Raji (cell line): ENCODE results near the gene ZNF527.
A peak's percentile ranks its signal among the peaks of the same experiment; 100 is the strongest.

Experiments
- POLR2A ChIP-seq: IDR thresholded peaks from 2 replicates; pipeline ENCODE4 v1.6.1; 2011; ENCODE audit warnings: low read depth, low read length, control low read depth; ENCODE audit not compliant: insufficient read depth

ZNF527 gene

DNA sequence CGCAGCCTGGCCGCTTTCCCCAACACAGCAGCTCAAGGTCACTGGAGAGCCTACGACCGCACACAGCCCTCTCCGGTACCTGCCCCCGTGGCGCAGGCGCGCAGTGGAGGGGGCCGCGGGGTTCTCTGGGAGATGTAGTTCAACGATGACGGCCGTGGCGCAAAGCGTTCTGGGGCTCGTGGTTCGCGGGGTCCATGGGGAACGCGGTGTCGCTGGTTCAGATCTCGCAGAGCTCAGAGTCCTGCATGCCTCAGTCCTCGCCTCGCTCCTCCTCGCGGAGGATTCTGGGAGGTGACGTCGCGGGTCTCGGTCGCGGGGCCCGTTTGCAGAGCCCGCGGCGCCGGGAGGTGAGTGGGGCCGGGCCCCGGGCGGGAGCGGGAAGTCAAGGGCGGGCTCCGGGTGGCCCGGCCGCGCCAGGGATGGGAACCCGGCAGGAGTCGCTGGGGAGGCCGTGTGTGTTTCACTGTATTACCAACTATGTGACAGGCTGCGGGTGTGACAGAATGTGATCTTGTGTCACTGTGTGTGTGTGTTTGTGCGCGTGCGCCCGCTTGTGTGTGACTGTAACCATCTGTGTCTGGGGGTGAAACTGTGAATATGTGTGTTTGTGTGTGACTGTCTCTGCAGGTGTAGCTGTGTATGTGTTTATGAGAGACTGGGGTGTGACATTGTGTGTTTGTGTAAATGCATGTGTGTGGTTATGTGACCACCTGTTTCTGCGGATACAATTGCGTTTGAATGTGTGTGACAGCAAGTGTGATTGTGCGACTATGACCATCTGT is at the start of gene ZNF527:
TSS of gene ZNF527 (plus strand) at position 220 of the 782 bp plus-strand sequence. CDS start 3,100 bp downstream, outside the sequence.
- no peak for TF ChIP-seq POLR2A

DNA sequence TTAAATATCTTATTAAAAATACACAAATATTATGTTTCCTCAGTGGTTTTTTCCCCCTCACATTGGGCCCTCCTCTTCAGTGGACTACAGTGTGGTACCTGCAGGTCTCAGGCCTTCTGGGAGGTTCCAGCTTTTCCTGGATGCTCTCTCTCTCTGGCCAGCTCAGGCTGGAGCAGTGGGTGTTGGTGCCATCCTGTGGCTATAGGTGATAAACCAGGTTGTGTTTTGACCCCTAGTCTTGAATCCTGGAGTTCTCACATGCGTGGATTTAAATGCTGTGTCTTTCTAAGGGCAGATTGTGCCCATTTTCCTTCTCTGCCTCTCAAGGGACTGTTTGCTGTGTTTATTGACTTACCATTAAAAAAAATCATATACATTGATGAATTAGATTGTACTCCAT is 41.2 kb upstream of the ZNF527 start:
- TF ChIP-seq POLR2A: no peak

DNA sequence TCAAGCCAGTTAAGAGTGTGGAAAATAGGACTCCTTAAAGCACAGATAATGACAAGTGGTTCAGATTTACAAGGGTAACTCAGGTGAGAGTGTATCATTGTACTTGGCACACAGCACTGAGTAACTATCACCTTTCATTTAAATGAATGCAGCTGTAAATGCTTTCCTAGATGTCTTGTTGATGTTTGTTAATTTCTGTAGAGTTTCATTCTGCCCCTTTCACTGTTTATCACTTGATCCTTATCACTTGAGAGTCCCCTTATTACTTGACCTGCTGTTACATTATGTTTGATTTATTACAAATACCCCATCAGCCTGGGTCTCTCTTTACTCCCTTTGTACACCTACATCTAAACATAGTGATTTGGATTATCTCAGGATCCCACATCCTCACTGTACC is 38.1 kb upstream of the ZNF527 start:
- no peak for TF ChIP-seq POLR2A

DNA sequence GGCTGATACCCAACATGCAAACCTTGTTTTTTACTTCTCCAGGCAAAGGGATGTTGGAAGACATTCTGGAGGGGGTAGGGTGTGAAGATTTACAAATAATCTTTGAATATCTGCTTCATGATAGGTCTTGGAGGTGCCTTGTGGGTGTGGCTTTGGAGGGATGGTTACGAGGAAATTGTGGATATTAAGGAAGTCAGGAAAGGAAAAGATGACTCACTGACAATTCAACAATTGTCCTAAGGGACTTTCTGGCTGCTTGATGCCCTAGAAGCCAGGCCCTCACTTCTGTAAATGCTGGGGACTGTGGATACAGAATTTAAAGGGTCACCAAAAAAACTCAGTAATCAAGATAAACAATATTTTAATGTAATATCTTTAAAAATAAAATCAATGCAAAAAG is 37.4 kb upstream of the ZNF527 start:
- no peak for TF ChIP-seq POLR2A

DNA sequence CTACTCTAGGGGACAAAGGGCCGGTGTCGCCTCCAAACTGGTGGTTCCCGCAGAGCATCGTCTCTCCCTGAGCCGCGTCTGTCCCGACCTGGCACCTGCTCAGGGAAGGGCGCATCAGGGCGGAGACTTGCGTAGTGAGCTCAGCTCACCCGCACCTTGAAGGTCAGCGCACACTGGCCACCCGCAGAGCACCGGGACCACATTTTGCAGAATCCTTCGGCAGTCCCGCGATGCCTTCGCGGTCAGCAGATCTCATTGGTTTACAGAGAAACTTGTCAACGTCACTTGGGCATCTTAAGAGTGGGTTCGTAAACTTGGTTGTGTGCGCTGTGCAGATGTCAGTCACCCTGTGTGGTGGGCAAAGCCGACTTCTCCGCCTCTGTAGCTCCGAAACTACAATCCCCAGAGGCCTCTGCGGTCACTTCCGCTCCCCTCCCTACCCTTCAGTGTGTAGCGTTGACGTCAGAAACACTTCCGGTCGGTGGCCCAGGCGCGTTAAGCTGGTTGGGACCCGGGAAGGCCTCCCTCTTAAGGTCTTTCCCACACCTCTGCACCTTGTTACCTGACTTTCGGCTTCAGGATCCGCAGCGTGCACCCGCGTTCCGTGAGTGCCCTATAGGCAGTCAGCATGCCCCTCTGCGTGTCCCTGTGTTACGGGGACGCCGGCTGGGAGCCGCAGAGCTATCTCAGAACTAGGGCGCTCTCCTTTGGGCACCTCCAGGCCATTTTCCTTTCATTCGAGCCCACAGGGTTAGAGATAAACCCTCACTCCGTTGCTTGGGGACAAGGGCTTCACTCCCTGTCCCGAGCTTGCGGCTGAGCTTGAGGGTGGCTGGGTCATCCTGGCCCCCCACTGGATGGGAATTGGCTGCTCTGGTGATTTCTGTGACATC is 36.5 kb upstream of the ZNF527 start:
- TF ChIP-seq POLR2A: 0 out of 2 replicates have a peak, but pooled peaks have one; percentile 32

DNA sequence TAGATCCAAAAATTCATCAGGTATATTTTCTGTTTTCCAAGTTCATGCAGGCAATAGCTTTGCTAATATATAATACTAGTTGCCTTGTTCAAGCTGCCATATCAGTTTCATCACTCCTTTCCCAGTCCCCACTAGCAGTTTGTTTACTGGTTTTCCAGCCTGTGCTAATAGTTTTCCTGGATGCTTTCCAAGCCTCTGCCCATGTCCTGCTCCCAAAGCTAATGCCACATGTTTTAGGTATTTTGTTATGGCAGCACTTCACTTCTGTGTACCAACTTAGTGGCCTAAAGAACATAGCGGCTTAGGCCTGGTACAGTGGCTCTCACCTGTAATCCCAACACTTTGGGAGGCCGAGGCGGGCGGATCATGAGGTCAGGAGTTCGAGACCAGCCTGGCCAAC is 28.1 kb upstream of the ZNF527 start:
- TF ChIP-seq POLR2A: no peak

DNA sequence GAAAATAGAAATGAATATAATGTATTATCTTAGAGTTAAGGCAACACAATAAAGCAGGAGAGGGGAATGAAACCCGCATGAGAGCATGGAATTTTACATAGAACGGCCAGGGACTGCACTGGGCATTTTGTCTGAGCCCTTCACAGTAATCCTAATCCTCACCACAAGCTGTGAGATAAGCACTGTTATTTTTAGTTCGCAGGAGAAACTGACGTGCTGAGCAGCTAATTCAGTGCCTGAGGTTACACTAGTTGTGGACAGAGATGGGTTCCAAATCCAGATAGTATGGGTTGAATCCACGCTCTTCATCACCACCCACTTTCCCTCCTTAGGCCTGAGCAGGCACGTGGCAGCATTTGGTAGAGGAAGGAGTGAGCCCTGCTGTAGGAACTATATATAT is 24.8 kb upstream of the ZNF527 start:
- no peak for TF ChIP-seq POLR2A

DNA sequence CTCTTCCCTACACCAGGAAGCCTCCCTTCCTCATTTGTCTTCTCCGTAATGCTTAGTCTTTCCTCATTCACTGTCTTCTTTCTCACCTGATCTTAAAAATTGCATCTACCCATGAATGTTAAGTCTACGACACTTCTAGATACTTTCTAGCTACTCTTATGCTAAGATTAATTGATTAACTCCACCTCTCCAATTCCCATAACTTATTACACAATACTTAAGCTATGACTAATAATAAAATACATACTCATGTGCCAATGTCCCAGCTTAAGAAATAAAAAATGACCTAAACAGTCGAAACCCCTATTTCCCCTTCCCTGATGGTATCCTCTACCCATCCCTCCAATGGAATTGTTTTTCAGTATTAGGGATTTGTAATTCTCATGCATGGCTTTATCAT is 22.8 kb upstream of the ZNF527 start:
- TF ChIP-seq POLR2A: no peak

DNA sequence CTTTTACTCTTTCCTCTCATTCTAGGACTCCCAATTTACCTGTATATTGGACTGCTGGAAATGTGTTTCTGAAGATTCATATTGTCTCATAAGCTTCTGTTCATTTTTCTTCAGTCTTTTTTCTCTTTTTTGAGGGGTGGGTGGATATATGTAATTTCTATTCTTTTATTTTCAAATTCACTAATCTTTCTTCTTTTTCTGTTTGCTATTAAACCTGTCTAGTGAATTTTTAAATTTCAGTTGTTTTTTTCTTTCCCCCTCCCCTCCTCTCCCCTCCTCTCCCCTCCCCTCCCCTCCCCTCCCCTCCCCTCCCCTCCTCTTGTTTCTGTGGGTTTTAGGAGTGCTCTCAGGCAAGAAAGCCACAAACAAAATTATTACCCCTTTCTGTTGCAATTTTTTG is 16.9 kb upstream of the ZNF527 start:
- no peak for TF ChIP-seq POLR2A

DNA sequence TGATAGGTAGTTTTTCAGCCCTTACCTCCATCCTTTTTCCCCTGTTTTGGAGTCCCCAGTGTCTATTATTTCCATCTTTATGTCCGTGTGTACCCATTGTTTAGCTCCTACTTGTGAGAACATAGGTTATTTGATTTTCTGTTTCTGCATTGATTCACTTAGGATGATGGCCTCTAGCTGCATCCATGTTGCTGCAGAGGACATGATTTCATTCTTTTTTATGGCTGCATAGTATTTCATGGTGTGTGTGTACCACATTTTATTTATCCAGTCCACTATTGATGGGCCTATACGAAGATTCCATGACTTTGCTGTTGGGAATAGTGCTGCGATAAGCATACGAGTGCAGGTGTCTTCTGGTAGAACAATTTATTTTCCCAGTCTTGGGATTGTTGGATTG is 15.0 kb upstream of the ZNF527 start:
- no peak for TF ChIP-seq POLR2A

DNA sequence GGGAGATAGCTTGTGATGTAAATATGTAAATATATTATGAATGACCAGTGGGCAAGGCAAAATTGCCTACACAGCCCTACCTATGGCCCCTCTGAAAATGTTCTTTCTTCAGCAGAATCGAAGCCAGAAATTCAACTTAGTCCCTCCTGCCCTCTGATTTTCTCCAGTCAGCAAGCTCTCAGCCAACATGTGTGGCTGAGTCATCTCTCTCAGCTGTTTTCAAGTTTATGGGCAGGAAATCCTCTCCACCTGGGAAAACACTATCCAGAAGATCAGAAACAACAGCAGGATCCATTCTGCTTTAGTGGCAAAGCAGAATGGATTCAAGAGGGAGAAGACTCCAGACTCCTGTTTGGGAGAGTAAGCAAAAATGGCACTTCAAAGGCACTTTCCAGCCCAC is 8.9 kb upstream of the ZNF527 start:
- no peak for TF ChIP-seq POLR2A

DNA sequence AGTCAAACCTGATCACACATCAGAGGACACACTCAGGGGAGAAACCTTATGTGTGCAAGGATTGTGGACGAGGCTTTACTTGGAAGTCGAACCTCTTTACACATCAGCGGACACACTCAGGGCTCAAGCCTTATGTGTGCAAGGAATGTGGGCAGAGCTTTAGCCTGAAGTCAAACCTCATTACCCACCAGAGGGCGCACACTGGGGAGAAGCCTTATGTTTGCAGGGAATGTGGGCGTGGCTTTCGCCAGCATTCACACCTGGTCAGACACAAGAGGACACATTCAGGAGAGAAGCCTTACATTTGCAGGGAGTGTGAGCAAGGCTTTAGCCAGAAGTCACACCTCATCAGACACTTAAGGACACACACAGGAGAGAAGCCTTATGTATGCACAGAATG is 8.2 kb upstream of the ZNF527 start:
- TF ChIP-seq POLR2A: no peak

DNA sequence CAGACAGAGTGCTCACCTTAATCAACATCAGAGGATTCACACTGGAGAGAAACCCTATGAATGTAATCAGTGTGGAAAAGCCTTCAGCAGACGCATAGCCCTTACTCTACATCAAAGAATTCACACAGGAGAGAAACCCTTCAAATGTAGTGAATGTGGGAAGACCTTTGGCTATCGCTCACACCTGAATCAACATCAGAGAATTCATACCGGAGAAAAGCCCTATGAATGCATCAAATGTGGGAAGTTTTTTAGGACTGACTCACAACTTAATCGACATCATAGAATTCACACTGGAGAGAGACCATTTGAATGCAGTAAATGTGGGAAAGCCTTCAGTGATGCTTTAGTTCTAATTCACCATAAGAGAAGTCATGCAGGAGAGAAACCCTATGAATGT is 18.3 kb downstream of the ZNF527 start:
- no peak for TF ChIP-seq POLR2A

DNA sequence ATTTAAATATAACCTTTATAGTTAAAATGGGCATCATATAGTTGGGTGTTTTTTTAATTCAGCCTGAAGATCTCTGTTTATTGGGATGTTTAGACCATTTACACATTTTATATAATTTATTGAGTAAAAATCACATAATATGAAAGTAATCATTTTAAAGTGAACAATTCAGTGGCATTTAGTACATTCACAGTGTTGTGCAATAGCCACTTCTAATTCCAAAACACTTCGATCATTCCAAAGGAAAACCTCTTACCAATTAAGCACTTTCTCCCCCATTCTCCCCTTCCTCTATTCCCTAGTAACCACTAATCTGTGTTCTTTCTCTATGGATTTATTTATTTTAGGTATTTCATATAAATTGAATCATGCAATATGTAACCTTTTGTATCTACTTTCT is 30.2 kb downstream of the ZNF527 start:
- no peak for TF ChIP-seq POLR2A

DNA sequence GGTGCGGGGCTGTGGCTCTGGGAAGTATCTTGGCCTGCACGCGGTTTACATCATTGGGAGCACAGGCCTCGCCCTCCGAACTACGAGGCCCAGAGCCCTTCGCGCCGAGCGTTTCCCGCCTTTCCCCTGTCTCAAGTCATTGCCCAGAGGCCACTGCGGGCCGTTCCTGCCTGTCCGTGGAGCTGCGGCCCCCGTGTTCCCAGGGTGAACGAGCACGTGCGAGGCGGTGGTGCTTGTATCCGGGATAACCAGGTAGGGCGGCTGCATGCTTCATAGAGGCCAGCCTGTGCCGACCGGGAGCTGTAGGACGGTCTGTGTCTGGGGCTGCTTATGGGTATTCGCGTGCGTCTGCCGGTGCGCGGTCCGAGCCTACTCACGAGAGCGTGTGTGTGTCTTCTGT is 32.5 kb downstream of the ZNF527 start:
- TF ChIP-seq POLR2A: no peak

DNA sequence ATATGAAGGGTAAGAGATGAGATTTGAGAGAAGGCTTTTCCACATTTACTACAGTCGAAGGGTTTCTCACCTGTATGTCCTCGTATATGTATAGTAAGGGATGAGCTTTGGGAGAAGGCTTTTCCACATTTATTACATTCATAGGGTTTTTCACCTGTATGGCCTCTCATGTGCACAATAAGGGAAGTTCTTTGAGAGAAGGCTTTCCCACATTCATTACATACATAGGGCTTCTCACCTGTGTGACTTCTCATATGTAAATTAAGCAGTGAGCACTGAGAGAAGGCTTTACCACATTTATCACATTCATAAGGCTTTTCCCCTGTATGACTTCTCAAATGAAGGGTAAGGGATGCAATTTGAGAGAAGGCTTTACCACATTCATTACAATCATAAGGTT is 41.8 kb downstream of the ZNF527 start:
- TF ChIP-seq POLR2A: no peak

DNA sequence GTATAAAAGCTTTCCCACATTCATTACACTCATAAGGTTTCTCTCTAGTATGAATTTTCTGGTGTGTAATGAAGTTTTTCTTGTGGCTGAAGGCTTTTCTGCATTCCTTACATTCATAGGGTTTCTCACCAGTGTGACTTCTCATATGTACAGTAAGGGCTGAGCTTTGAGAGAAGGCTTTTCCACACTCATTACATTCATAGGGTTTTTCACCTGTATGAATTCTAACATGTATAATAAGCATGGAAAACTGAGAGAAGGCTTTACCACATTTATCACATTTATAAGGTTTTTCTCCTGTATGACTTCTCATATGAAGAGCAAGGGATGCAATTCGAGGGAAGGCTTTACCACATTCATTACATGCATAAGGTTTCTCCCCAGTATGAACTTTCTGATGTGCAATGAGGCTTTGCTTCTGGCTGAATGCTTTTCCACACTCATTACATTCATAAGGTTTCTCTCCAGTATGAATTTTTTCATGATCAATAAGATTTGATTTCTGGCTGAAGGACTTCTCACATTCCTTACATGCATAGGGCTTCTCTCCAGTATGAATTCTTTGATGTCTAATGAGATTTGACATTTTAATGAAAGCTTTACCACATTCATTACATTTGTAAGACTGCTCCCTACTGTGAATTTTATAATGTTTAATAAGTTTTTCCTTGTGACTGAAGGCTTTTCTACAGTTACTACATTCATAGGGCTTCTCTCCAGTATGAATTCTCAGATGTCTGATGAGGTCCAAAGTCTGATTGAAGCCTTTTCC is 42.6 kb downstream of the ZNF527 start:
- TF ChIP-seq POLR2A: no peak
